ENCODE measurements around the gene CD1D.
"Not testable (repeated sequence)": the region's sequence is repeated elsewhere in the genome, so short reads cannot be mapped to it uniquely, and the experiment has no call there.

The CD1D gene

DNA sequence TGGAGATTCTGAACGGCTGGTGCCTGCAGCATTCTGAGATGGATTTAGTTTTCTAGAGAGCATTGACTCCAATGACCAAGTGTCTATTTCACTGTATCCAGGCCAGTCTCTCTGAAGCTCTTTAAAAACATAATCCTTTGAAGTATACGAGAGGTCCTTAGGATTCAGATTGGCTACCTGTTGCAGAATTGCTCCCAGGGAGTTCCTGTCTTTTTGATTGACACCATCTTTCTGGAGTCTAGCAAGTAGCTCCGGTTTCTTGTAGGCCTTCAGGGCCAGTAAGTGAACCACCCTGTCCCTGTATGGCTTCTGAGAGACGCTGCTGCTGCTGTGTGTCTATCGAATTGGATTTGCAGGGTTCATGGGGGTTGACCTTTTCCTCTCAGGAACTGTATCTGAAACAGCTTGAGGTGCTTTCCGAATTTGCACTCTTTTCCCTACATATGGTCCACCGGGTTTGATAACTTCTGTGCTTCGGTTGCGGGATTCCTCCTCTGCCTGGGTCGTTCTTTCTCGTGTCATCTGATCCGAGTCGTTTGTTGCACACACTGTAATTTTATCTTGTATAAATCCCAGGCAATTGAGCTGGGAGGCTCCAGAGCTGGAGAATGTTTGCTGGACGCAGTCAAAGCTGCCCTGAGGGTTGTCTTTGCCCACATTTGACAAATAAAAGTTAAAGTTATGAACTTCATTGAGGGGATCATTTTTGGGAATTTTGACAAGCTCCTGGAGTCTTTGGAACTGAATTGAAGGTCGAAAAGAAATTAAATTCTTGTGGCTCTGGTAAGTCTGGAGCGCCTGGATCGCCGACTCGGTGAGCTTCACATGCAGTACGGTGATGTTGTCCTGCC is 3.6 kb upstream of the CD1D start:
- not testable (repeated sequence) for DNase-seq

- peak; percentile 24 for DNase-seq
Measured at GRCh38 chr1:158177700-158178450, 2.8 kb upstream of the CD1D start.

DNA sequence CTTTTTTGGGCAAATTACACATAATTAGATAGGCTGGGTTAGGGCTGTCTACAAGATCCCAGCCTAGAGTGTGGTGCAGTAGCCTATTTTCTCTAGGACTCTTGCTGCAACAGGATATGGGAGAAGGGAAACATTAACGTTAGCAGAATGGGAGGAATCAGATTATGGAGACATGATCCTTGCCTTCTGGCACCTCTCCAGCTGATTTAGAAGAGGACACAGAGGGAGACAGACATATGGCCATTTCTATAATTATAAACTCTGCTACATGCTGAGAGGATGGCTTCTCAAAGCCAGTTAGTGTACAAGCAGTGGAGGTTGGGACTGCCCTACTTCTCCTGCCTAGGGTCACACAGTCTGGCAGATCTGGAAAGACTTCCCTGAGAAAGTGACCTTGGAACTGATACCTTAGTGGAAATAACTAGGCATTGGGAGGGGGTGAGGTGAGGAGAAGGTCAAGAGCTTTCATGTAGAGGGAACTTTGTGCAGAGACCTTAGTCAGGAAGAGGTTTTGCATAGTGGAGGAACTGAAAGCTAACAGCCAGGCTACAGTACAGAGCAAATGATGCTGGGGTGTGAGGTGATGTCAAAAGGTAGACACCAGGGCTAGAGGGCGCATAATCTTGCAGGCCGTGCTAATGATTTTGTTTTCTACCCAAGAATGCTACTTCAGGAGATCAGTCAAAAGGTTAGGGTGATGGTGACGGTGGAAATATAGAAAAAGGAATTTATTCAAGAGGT is 1.2 kb upstream of the CD1D start:
- DNase-seq, result no peak

DNA sequence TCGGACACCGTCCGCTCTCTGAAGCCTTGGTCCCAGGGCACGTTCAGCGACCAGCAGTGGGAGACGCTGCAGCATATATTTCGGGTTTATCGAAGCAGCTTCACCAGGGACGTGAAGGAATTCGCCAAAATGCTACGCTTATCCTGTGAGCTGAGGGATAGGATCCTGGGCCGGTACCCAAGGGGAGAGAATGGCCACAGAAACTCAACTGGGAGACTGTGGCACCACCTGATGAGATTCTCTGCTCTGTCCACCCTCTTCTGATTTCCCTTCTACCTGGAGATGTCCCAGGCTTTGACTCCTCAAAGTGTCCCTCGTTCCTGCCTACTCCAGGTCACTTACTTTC is 855 bp downstream of the CD1D start:
- no peak for DNase-seq

GRCh38 chr1:158185770-158186169 is 5.1 kb downstream of the CD1D start:
- DNase-seq, result no peak

DNA sequence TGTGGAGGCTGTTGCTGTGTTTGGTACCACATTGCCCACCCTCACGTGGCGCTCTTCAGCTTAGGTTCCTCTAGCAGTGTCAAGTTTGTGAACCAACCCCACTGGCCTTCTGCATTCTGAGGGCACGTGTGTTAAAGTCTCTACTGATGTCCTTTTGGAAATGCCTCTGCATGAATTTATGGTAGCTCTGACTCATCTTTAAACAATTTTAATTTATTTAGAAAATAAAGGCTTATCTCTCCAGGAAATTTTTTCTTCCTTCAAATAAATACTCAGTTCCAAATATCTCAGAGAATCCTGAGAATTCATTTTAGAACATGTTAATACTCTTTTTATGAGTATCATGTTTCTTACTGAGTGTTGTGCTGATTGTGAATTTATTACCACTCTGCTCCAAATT is 5.5 kb downstream of the CD1D start:
- DNase-seq, result no peak

DNA sequence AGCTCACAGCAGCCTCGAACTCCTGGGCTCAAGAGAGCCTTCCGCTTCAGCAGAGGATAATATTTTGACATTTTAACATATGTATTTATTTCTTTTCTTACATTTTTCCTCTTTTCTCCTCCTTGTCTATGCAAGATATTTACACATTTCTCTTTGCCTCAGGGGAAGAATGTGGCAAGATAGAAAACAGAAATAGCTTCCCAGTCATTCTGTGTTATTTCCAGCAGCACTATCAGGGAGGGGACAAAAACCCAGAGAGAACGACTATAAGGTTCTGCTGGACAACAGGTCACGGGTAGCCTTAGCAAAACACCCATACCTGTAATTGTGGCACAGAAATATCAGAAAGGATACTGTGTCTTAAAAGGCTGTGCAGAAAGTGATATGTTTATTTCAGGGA is 7.9 kb downstream of the CD1D start:
- no peak for DNase-seq

GRCh38 chr1:158189624-158190023 is 8.9 kb downstream of the CD1D start:
- no peak for DNase-seq

DNA sequence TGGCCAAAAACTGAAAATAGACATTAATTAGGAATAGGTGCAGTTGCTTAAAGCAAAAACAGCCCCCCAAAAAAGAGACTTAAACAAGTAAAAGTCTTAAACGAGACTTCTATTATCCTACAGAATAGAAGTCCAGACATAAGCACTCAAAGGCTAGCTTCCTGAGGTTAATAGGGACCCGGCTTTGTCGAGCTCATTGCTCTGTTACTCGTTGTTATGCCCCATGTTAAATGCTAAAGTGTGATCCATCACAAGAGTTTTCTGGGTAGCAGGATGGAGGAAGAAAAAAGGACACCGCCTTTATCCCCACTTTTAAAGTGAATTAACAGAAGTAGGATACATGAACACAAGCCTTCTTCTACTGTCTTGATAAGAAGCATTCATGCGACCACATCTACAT is 10.6 kb downstream of the CD1D start:
- no peak for DNase-seq

DNA sequence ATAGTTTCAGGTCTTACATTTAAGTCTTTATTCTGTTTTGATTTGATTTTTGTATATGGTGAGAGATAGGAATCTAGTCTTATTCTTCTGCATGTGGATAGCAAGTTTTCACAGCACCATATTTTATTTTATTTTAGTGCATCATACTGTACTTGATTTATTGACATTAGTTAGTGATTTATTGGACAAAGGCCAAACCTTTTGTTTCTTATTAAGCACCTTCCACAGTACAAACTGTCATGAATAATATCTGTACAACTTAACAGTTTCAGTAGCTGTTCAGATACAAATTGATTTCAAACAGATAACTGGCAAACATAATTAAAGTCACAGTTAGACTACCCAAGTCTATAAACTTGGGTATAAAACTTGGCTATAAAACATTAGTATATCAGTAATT is 15.8 kb downstream of the CD1D start:
- DNase-seq, result no peak

GRCh38 chr1:158199849-158200248 is 19.2 kb downstream of the CD1D start:
- DNase-seq, result no peak

DNA sequence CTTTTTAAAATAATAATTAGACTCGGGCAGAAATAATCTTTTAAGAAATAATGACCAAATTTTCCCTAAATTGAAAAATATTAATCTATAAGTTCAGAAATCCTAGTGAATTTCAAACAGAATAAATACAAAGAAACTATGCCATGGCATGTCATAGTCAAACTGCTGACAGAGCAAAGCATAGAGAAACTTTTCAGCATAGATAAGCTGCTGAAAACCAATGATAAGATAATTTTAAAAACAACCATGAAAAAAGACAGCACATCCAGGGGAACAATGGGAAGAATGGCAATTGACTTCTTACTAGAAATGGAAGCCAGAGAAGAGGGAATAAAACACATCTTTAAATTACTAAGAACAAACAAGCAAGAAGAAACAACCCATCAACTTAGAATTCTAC is 19.8 kb downstream of the CD1D start:
- no peak for DNase-seq

DNA sequence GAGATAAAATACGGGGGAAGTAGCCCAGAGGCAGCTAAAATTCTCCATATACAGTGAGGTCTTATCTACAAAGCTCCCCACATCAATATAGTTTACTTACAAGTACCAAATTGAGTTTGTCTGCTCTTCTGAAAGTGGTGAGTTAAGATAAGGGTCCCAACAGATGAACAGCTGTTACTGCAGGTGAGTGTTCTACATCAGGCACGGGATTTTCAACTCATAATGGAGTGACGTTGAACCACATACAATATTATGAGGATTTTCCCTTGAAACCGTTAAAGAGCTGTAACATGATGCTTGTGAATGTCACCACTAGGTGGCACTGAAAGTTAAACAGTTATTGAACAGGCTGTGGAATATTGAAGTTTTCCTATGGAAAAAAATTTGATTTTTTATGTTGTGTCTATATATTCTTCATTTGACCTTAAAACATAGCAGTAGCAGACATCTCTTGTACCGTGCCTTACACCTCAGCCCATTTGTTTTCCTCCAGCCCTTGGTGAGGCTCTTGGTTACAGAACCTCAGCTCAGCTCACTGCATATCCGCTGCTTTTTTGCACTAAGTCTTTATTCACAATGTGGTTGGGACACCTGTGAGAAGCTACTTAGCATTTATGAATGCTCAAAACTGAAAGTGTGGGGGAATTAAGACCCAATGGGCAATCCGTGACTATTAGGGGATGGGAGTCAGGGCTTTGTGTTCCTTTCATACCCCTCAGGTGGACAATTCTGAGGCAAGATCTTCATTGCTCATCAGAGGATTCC is 23.2 kb downstream of the CD1D start:
- DNase-seq, result peak; percentile 80

DNA sequence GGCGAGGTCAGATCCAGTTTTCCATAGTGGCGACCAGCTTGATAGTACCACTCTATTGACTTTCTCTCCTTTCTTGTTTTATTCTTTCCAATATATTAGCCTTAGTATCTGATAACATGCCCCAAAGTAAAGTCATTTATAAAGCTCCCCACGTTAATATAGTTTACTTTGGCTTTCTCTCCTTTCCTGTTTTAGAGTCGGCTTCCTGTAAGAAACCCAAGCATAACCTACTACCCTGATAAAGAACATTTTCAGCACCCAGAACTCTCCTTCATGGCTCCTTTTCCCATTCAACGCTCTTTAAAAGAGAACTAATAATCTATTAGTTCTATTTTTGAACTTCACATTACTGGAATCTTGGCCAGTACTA is 23.7 kb downstream of the CD1D start:
- no peak for DNase-seq

DNA sequence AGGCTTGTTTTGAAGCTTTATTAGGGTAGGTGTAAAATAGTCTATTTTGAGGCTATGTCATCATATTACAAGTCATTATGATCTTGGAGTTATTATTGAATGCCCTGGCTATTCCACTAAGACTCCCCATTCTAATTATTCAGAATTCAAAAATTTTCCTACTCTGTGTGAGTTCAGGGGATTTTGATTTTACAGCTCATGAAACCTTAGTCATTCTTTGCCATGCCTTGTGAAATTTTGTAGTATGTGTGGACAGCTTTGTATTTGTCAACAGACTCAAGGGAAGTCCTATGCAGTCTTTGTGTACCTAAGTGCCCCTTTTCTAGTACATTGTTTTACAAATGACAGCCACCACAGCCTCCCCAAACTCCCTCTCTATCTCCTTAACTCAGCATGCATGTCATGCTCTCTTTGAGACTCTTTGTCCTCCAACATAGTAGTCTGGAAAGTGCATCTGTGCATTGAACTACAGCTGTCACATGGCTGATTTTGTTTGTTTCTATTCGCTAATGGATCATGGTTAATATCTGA is 28.0 kb downstream of the CD1D start:
- no peak for DNase-seq

GRCh38 chr1:158212320-158212719 is 31.6 kb downstream of the CD1D start:
- DNase-seq, result no peak

- DNase-seq, result not testable (repeated sequence)
Measured at GRCh38 chr1:158223445-158223844, 42.8 kb downstream of the CD1D start.

GRCh38 chr1:158227904-158228623 is 47.4 kb downstream of the CD1D start:
- DNase-seq, result no peak

Data from NCI-H774 (cell line).